ENCODE data around the gene FIBIN.
"Not testable (repeated sequence)": the region's sequence is repeated elsewhere in the genome, so short reads cannot be mapped to it uniquely, and the experiment has no call there.

The FIBIN gene

GRCh38 chr11:26960281-26960680 is 33.6 kb upstream of the FIBIN start:
- no peak overlapping the region for H2AFZ ChIP-seq (ENCODE audit: low read depth, low read length)
- no peaks in the 10 kb centered on the region for H3K79me2 ChIP-seq (ENCODE audit: insufficient read depth, low read length)
- H4K20me1 ChIP-seq (ENCODE audit: insufficient read depth, low read length): no peaks in the 10 kb centered on the region
- no peak overlapping the region for H3K27ac ChIP-seq (ENCODE audit: low read length)
- H3K27me3 ChIP-seq (ENCODE audit: insufficient read depth, low read length, poor library complexity): no peaks in the 10 kb centered on the region
- no peaks in the 10 kb centered on the region for H3K36me3 ChIP-seq (ENCODE audit: insufficient read depth, low read length)
- TF ChIP-seq EZH2 (IDR thresholded peaks at IDR 0.05; ENCODE audit: borderline replicate concordance, low read depth, low read length, severe bottlenecking) (no peak), CTCF (IDR thresholded peaks at IDR 0.05; ENCODE audit: borderline replicate concordance, extremely low read depth, low read length, poor library complexity, severe bottlenecking) (no peak)
- no peak for DNase-seq
- H3K4me2 ChIP-seq (ENCODE audit: insufficient read depth, low read length): no peak overlapping the region
- no peak overlapping the region for H3K4me3 ChIP-seq (ENCODE audit: low read depth in 1 of 2, low read length in 2 of 2)
- no peak overlapping the region for H3K9ac ChIP-seq (ENCODE audit: low read depth, low read length)
- H3K4me1 ChIP-seq (ENCODE audit: insufficient read depth, low read length): no peaks in the 10 kb centered on the region
- H3K9me3 ChIP-seq (ENCODE audit: insufficient read depth, low read length, severe bottlenecking): no peaks in the 10 kb centered on the region
- no peak for ATAC-seq (ENCODE audit: insufficient read depth, low read depth)

GRCh38 chr11:26963764-26964163 is 30.1 kb upstream of the FIBIN start:
- no peaks in the 10 kb centered on the region for H3K27me3 ChIP-seq (ENCODE audit: insufficient read depth, low read length, poor library complexity)
- ATAC-seq (ENCODE audit: insufficient read depth, low read depth) (no peak), DNase-seq (no peak)
- H3K9me3 ChIP-seq (ENCODE audit: insufficient read depth, low read length, severe bottlenecking): no peaks in the 10 kb centered on the region
- H3K4me1 ChIP-seq (ENCODE audit: insufficient read depth, low read length): no peaks in the 10 kb centered on the region
- H3K27ac ChIP-seq (ENCODE audit: low read length): no peak overlapping the region
- no peak overlapping the region for H3K4me2 ChIP-seq (ENCODE audit: insufficient read depth, low read length)
- no peak overlapping the region for H3K4me3 ChIP-seq (ENCODE audit: low read depth in 1 of 2, low read length in 2 of 2)
- no peak overlapping the region for H3K9ac ChIP-seq (ENCODE audit: low read depth, low read length)
- no peak for TF ChIP-seq CTCF (IDR thresholded peaks at IDR 0.05; ENCODE audit: borderline replicate concordance, extremely low read depth, low read length, poor library complexity, severe bottlenecking)
- TF ChIP-seq EZH2 (IDR thresholded peaks at IDR 0.05; ENCODE audit: borderline replicate concordance, low read depth, low read length, severe bottlenecking): no peak
- no peak overlapping the region for H2AFZ ChIP-seq (ENCODE audit: low read depth, low read length)
- no peaks in the 10 kb centered on the region for H3K79me2 ChIP-seq (ENCODE audit: insufficient read depth, low read length)
- no peaks in the 10 kb centered on the region for H4K20me1 ChIP-seq (ENCODE audit: insufficient read depth, low read length)
- H3K36me3 ChIP-seq (ENCODE audit: insufficient read depth, low read length): no peaks in the 10 kb centered on the region

- Histone ChIP-seq H3K27ac (ENCODE audit: low read length) (no peak overlapping the region), H3K4me3 (ENCODE audit: low read depth in 1 of 2, low read length in 2 of 2) (no peak overlapping the region), H3K9me3 (ENCODE audit: insufficient read depth, low read length, severe bottlenecking) (no peaks in the 10 kb centered on the region), H4K20me1 (ENCODE audit: insufficient read depth, low read length) (no peaks in the 10 kb centered on the region), H3K27me3 (ENCODE audit: insufficient read depth, low read length, poor library complexity) (no peaks in the 10 kb centered on the region), H2AFZ (ENCODE audit: low read depth, low read length) (no peak overlapping the region), H3K36me3 (ENCODE audit: insufficient read depth, low read length) (no peaks in the 10 kb centered on the region), H3K9ac (ENCODE audit: low read depth, low read length) (no peak overlapping the region), H3K4me1 (ENCODE audit: insufficient read depth, low read length) (no peaks in the 10 kb centered on the region), H3K79me2 (ENCODE audit: insufficient read depth, low read length) (no peaks in the 10 kb centered on the region), H3K4me2 (ENCODE audit: insufficient read depth, low read length) (no peak overlapping the region)
- TF ChIP-seq CTCF (IDR thresholded peaks at IDR 0.05; ENCODE audit: borderline replicate concordance, extremely low read depth, low read length, poor library complexity, severe bottlenecking): no peak
- no peak for TF ChIP-seq EZH2 (IDR thresholded peaks at IDR 0.05; ENCODE audit: borderline replicate concordance, low read depth, low read length, severe bottlenecking)
- ATAC-seq (ENCODE audit: insufficient read depth, low read depth): no peak
- no peak for DNase-seq
Observed at GRCh38 chr11:26964339-26964738, 29.6 kb upstream of the FIBIN start.

- H3K9me3 ChIP-seq (ENCODE audit: insufficient read depth, low read length, severe bottlenecking); DNase-seq; H3K36me3 ChIP-seq (ENCODE audit: insufficient read depth, low read length); H3K27ac ChIP-seq (ENCODE audit: low read length); H3K9ac ChIP-seq (ENCODE audit: low read depth, low read length); H2AFZ ChIP-seq (ENCODE audit: low read depth, low read length); H3K4me3 ChIP-seq (ENCODE audit: low read depth in 1 of 2, low read length in 2 of 2); H3K79me2 ChIP-seq (ENCODE audit: insufficient read depth, low read length); H3K4me1 ChIP-seq (ENCODE audit: insufficient read depth, low read length); ATAC-seq (ENCODE audit: insufficient read depth, low read depth); H3K4me2 ChIP-seq (ENCODE audit: insufficient read depth, low read length); H3K27me3 ChIP-seq (ENCODE audit: insufficient read depth, low read length, poor library complexity); H4K20me1 ChIP-seq (ENCODE audit: insufficient read depth, low read length): not testable (repeated sequence)
Observed at GRCh38 chr11:26964847-26965485, 28.9 kb upstream of the FIBIN start.
